ENCODE data around the gene WNT3.

WNT3 gene

GRCh38 chr17:46733837-46734475 is 84.5 kb downstream of the WNT3 start:
- no peak for TF ChIP-seq CTCF (conservative IDR thresholded peaks at IDR 0.05; ENCODE audit: low read depth, low read length)
- no peak overlapping the region for H3K4me3 ChIP-seq (ENCODE audit: low read depth, low read length)
- DNase-seq (ENCODE audit: low read depth): no peak

GRCh38 chr17:46732754-46733398 is 85.6 kb downstream of the WNT3 start:
- TF ChIP-seq CTCF (conservative IDR thresholded peaks at IDR 0.05; ENCODE audit: low read depth, low read length): no peak
- peak; percentile 18 for DNase-seq (ENCODE audit: low read depth)
- no peak overlapping the region for H3K4me3 ChIP-seq (ENCODE audit: low read depth, low read length)

- no peak for TF ChIP-seq CTCF (conservative IDR thresholded peaks at IDR 0.05; ENCODE audit: low read depth, low read length)
- no peak overlapping the region for H3K4me3 ChIP-seq (ENCODE audit: low read depth, low read length)
- no peak for DNase-seq (ENCODE audit: low read depth)
These were observed 86.3 kb downstream of the WNT3 start for GRCh38 chr17:46732160-46732559.

- no peak overlapping the region for H3K4me3 ChIP-seq (ENCODE audit: low read depth, low read length)
- DNase-seq (ENCODE audit: low read depth): no peak
- TF ChIP-seq CTCF (conservative IDR thresholded peaks at IDR 0.05; ENCODE audit: low read depth, low read length): no peak
These were observed 87.8 kb downstream of the WNT3 start for GRCh38 chr17:46730679-46731078.

GRCh38 chr17:46730026-46730425 is 88.5 kb downstream of the WNT3 start:
- no peak for TF ChIP-seq CTCF (conservative IDR thresholded peaks at IDR 0.05; ENCODE audit: low read depth, low read length)
- no peak overlapping the region for H3K4me3 ChIP-seq (ENCODE audit: low read depth, low read length)
- DNase-seq (ENCODE audit: low read depth): no peak

- no peak for TF ChIP-seq CTCF (conservative IDR thresholded peaks at IDR 0.05; ENCODE audit: low read depth, low read length)
- no peak overlapping the region for H3K4me3 ChIP-seq (ENCODE audit: low read depth, low read length)
- DNase-seq (ENCODE audit: low read depth): peak; percentile 79
These were observed 90.7 kb downstream of the WNT3 start for GRCh38 chr17:46727572-46728348.
